ENCODE results near the gene GNG4. TPM values are rescaled to one million over a fixed set of nuclear protein-coding genes. Genes with fewer than 3 reads are reported as not detected.
"Not testable (repeated sequence)": the region's sequence is repeated elsewhere in the genome, so short reads cannot be mapped to it uniquely, and the experiment has no call there.

GNG4 gene
- total RNA-seq, 1 donor from 2014 or later = not detected

DNA sequence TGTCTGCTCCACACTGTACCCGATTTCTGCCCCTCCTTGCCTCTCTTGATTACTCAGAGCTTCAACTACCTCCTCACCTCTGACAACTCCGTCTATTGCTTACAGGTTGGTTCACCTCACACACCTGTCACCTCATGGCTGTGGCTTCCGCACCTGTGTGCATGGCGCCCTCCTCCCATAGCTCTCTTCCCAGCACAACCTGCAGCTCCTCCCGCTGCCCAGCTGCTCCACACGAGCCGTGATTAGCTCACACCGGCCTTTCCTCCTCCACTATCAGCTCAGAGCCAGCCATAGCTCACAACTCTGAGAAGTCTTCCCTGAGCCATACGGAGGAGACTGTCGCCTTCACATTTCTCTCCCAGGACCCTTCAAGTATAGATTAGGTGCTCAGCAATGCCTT lies 67.5 kb downstream of the GNG4 start:
- H3K4me3 ChIP-seq (ENCODE audit: low read depth, low read length) = no peak overlapping the region
- no peak for FAIRE-seq
- DNase-seq (ENCODE audit: low read depth) = no peak
- H3K27me3 ChIP-seq (ENCODE audit: control insufficient read depth, insufficient read depth, low read length) = no peaks in the 10 kb centered on the region
- H3K36me3 ChIP-seq (ENCODE audit: control insufficient read depth, insufficient read depth, low read length) = no peaks in the 10 kb centered on the region
- TF ChIP-seq, protein P1, sequence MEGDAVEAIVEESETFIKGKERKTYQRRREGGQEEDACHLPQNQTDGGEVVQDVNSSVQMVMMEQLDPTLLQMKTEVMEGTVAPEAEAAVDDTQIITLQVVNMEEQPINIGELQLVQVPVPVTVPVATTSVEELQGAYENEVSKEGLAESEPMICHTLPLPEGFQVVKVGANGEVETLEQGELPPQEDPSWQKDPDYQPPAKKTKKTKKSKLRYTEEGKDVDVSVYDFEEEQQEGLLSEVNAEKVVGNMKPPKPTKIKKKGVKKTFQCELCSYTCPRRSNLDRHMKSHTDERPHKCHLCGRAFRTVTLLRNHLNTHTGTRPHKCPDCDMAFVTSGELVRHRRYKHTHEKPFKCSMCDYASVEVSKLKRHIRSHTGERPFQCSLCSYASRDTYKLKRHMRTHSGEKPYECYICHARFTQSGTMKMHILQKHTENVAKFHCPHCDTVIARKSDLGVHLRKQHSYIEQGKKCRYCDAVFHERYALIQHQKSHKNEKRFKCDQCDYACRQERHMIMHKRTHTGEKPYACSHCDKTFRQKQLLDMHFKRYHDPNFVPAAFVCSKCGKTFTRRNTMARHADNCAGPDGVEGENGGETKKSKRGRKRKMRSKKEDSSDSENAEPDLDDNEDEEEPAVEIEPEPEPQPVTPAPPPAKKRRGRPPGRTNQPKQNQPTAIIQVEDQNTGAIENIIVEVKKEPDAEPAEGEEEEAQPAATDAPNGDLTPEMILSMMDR (IDR thresholded peaks at IDR 0.05; ENCODE audit: insufficient read depth, low read length, severe bottlenecking) = no peak

DNA sequence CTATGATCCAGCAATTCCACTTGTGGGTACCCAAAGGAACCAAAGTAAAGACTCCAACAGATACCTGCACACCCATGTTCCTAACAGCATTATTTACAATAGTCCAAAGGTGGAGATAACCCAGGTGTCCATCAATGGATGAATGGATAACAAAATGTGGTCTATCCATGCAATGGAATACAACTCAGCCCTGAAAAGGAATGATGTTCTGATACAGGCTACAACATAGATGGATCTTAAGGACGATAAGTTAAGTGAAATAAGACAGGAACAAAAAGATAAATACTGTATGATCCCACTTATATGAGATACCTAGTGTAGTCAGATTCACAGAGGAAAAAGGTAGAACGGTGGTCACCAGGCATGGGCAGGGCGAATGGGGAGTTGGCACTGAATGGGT lies 69.7 kb downstream of the GNG4 start:
- Histone ChIP-seq H3K4me3 (ENCODE audit: low read depth, low read length) (no peak overlapping the region), H3K27me3 (ENCODE audit: control insufficient read depth, insufficient read depth, low read length) (no peaks in the 10 kb centered on the region), H3K36me3 (ENCODE audit: control insufficient read depth, insufficient read depth, low read length) (no peaks in the 10 kb centered on the region)
- FAIRE-seq (no peak), DNase-seq (ENCODE audit: low read depth) (no peak)
- TF ChIP-seq, protein P1 (IDR thresholded peaks at IDR 0.05; ENCODE audit: insufficient read depth, low read length, severe bottlenecking) = no peak

DNA sequence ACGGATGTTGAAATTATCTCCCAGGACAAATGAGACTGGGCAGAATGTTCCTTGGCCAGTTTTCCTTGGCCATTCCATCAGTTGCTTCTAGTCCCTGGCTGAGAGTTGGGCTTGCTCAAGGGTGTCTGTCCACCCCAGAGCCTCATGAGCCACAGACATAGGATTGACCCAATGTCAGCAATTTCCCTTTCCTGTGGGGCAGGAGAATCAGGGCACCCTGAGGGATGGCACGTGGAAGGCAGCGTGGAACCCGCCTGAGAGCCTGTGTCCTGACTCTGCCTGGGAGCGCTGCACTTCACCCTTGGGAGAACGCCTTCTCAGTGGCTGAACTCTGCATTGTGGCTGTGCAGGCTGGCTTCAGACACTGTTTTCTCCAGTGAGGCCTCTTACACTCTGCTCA lies 74.0 kb downstream of the GNG4 start:
- no peaks in the 10 kb centered on the region for H3K27me3 ChIP-seq (ENCODE audit: control insufficient read depth, insufficient read depth, low read length)
- TF ChIP-seq, protein P1 (IDR thresholded peaks at IDR 0.05; ENCODE audit: insufficient read depth, low read length, severe bottlenecking) = no peak
- no peaks in the 10 kb centered on the region for H3K36me3 ChIP-seq (ENCODE audit: control insufficient read depth, insufficient read depth, low read length)
- no peak for DNase-seq (ENCODE audit: low read depth)
- H3K4me3 ChIP-seq (ENCODE audit: low read depth, low read length) = no peak overlapping the region
- no peak for FAIRE-seq

DNA sequence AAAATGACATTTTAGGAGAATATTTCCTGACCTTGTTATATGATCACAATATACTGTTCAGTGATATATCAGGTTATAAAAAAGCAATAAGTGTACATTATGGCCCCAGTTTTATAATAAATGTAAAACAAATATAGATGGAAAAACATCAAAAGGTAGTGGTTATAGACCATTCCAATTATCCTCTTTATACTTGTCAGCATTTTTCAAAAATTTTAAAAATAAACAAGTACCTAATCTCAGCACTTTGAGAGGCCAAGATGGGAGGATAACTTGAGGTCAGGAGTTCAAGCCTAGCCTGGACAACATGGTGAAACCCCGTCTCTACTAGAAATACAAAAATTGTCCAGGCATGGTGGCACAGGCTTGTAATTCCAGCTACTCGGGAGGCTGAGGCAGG lies 75.7 kb downstream of the GNG4 start:
- Histone ChIP-seq H3K27me3 (ENCODE audit: control insufficient read depth, insufficient read depth, low read length) (no peaks in the 10 kb centered on the region), H3K4me3 (ENCODE audit: low read depth, low read length) (no peak overlapping the region), H3K36me3 (ENCODE audit: control insufficient read depth, insufficient read depth, low read length) (no peaks in the 10 kb centered on the region)
- FAIRE-seq (no peak), DNase-seq (ENCODE audit: low read depth) (no peak)
- TF ChIP-seq, protein P1 (IDR thresholded peaks at IDR 0.05; ENCODE audit: insufficient read depth, low read length, severe bottlenecking) = no peak

- FAIRE-seq; DNase-seq (ENCODE audit: low read depth); H3K4me3 ChIP-seq (ENCODE audit: low read depth, low read length); H3K36me3 ChIP-seq (ENCODE audit: control insufficient read depth, insufficient read depth, low read length); H3K27me3 ChIP-seq (ENCODE audit: control insufficient read depth, insufficient read depth, low read length): not testable (repeated sequence)
Measured at GRCh38 chr1:235572971-235573370, 76.6 kb downstream of the GNG4 start.

DNA sequence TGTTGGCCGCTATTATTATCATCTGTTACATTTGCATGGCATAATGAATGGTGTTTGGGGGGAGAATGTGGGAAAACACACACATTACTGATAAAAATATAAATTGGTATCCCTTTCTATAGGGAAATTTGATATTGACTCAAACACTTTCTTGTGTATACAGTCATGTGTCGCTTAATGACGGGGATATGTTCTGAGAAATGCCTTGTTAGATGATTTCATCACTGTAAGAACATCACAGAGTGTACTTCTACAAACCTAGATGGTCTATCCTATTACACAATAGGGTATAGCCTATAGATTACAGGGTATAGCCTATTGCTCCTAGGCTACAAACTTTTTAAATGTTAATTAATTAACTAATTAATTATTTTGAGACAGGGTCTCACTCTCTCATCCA lies 78.1 kb downstream of the GNG4 start:
- Histone ChIP-seq H3K36me3 (ENCODE audit: control insufficient read depth, insufficient read depth, low read length) (no peaks in the 10 kb centered on the region), H3K4me3 (ENCODE audit: low read depth, low read length) (no peak overlapping the region), H3K27me3 (ENCODE audit: control insufficient read depth, insufficient read depth, low read length) (no peaks in the 10 kb centered on the region)
- TF ChIP-seq, protein P1 (IDR thresholded peaks at IDR 0.05; ENCODE audit: insufficient read depth, low read length, severe bottlenecking) = no peak
- no peak for FAIRE-seq
- DNase-seq (ENCODE audit: low read depth) = no peak
